NCI-H2081 (cell line): ENCODE data around the gene THSD7A.

Experiments
- DNase-seq, 2 experiments: peaks; one replicate each; lab custom pipeline; 2025; lab: John Stamatoyannopoulos, UW

The THSD7A gene, protein sequence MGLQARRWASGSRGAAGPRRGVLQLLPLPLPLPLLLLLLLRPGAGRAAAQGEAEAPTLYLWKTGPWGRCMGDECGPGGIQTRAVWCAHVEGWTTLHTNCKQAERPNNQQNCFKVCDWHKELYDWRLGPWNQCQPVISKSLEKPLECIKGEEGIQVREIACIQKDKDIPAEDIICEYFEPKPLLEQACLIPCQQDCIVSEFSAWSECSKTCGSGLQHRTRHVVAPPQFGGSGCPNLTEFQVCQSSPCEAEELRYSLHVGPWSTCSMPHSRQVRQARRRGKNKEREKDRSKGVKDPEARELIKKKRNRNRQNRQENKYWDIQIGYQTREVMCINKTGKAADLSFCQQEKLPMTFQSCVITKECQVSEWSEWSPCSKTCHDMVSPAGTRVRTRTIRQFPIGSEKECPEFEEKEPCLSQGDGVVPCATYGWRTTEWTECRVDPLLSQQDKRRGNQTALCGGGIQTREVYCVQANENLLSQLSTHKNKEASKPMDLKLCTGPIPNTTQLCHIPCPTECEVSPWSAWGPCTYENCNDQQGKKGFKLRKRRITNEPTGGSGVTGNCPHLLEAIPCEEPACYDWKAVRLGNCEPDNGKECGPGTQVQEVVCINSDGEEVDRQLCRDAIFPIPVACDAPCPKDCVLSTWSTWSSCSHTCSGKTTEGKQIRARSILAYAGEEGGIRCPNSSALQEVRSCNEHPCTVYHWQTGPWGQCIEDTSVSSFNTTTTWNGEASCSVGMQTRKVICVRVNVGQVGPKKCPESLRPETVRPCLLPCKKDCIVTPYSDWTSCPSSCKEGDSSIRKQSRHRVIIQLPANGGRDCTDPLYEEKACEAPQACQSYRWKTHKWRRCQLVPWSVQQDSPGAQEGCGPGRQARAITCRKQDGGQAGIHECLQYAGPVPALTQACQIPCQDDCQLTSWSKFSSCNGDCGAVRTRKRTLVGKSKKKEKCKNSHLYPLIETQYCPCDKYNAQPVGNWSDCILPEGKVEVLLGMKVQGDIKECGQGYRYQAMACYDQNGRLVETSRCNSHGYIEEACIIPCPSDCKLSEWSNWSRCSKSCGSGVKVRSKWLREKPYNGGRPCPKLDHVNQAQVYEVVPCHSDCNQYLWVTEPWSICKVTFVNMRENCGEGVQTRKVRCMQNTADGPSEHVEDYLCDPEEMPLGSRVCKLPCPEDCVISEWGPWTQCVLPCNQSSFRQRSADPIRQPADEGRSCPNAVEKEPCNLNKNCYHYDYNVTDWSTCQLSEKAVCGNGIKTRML (N-terminal part only)

DNA sequence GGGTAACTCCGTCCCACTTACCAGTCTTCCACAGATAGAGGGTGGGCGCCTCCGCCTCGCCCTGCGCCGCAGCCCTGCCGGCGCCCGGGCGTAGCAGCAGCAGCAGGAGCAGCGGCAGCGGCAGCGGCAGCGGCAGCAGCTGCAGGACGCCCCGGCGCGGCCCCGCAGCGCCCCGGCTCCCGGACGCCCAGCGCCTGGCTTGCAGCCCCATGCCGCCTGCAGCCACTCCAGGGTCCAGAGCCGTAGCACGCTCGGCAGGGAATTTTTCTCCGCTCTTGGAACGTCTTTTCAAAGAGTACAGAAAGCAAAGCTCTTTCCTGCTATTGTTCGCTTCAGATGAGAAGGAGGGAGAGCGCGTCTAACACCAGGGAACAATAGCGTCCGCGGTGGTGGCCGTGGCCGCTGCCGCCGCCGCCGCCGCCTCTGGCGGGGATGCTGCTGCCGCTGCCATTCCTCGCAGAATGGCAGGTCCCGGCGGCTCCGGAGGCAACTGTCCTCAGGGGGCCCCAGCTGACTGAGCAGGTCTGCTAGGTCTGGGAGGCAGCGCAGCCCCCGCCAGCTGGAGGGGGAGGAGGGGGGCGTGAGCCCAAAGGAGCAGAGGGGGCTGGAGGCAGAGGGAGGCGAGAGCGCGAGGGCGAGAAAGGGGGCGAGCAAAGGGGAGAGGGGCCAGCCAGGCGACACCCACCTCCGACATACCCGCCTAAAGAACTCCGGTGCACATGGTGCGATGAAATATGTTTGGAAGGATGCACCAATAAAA lies at the start of gene THSD7A:
THSD7A (minus strand) TSS at position 463 of the 760 bp plus-strand sequence; CDS start at position 211, 252 bp downstream.
- DNase-seq = peak; percentile 7 to 9

DNA sequence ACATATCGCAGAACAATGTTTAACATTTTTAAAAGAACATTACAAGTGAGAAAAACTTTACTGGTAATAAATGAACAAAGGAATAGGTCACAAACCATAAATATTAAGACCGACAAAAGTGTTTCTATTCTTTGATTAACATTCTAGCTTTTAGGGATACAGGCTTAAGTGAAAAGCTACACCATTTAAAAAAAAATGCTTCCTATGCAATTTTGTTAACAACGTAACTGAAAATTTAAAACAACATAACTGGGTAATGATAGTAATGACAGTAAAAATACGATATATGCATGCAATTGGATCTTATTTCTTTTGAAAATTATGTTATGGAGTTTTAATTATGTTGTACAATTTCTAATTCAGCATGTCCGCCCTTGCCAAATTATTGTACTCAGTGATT lies 49.7 kb upstream of the THSD7A start:
- no peak for DNase-seq

DNA sequence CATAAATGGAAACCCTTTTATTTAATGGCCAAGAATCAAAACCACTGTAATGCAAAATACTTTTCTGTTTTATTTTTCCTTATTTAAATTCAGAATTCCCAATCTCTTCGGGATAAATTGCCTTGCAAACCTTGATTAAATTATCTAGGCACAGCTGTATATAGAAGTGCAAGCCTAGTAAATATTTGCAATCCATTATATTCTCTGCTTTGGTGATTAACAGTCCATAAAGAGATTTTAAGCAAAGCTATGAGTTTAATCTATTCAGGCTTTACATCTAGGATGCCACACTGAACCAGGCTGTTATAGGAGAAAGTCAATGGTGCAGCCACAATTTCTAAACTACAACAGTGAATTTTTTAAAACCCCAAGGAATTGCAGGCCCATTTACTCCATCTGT lies 43.6 kb upstream of the THSD7A start:
- DNase-seq = no peak

DNA sequence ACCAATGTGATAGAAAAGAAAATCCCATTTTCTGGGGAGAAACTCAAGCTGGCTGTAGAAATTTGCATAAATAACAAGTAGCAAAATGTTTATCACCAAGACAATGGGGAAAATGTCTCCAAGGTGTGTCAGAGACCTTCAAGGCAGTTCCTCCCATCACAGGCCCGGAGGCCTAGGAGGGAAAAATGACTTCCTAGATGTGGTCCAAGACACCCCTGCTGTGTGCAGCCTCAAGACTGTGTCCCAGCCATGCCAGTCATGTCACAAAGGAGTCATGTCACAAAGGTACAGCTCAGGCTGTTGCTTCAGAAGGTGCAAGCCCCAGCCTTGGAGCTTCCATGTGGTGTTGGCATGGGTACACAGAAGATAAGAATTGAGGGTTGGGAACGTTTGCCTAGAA lies 33.7 kb upstream of the THSD7A start:
- no peak for DNase-seq

DNA sequence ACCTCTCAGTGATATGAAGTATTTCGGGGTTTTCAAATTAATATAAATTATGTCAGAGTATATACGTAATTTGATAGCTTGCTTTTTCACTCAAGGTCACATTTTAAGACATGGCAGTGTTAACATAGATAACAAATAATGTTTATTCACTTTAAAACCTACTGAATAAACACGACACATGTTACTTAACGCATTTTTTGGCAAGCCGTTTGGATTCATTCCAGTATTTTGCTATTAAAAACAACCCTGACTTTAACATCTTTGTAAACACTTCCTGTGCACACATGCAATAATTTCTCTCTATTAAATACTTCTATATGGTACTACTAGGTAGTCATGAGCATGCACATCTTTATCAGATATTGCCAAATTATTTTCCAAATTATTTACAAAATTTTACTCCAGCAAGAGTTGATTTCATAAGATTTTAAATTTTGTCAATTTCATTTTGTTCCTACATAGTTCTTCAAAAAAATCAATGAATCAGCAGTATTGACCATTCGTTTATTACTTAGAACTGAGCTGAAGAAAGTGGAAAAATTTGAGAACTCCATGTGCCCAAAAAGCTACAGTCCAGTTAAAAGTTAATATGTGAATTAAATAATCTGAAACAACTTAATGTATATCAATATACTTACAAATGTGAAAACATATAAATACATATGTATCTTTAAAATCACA lies 26.8 kb upstream of the THSD7A start:
- peak in 1 of 2 experiments; percentile 40 for DNase-seq

DNA sequence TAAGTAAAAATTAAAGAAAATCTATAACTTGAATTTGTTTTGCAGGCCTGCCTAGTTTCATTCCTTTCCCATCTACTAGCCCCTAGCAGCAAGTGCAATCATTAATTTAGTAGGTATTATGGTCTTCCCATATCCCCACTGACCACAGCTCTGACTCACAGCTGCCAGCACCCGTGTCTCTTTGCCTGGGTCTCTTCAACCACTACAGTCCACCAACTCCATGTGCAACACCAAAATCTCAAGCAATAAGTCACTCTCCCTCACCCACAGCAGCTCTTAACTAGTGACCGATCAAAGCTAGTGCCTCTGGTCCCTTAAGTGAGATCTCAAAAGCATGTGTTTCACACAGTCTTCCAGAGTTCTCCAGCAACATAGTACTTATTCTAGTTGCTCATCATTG lies 26.0 kb upstream of the THSD7A start:
- no peak for DNase-seq

DNA sequence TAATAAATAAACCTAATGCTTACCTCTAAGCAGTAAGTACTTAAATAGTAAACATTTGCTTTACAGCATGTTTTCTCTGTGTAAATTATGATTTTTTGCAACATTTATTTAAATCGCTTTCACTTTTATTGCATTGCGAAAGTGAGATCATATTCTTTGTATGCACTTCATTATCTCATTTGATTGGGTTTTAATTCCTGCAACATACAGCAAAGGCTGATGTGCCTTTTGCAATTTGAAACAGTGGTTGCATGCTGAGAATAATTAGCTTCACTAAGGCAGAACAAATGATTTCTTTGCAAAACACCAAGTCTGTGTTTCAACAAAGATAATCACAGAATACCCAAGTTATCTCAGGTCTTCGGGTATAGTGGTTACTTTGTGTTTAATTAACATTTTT lies 16.3 kb upstream of the THSD7A start:
- DNase-seq = no peak

DNA sequence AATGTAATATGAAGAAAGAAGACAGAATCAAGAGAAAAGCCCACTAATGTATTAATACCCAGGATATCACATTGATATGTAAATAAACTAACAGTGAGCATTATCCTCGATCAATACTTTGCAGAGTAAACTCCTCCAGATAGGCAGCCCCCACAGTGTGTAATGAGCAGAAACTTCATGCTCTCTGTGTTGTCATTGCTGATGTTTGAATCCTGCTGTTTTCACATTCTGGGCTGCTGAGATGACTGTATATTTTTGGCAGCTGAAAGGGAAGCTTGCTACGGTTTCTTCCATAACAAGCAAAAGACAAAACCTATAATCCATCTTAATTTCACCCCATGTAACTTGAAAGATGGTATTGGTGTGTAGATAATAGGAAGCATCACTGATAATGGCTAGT lies 15.3 kb upstream of the THSD7A start:
- DNase-seq = no peak

DNA sequence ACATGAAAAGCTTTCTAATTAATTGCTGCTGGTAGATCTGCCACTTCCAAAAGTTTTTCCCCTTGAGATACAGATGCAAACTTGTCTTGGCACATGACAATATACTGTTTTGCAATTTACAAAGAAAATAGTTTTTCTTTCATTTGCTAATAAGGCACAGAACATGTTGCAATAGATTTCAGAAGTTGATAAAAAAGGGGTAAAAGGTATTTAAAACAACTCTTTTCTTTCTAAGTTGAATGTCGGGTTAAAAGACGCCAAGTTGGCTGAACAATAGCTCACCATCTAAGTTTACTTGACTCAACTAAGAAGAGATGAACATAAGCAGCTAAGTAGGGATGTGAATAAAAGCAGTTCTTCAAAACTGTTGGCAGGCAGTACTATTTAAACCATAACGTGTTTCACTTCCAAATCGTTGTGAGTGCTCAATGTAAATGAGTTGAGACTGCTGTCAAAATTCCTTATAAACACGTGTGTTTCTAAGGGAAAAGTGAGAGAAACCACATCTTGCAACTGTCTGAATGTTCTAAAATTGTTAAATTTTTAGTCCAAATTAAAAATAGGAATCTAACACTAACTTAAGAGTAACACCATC lies 14.5 kb upstream of the THSD7A start:
- no peak for DNase-seq

DNA sequence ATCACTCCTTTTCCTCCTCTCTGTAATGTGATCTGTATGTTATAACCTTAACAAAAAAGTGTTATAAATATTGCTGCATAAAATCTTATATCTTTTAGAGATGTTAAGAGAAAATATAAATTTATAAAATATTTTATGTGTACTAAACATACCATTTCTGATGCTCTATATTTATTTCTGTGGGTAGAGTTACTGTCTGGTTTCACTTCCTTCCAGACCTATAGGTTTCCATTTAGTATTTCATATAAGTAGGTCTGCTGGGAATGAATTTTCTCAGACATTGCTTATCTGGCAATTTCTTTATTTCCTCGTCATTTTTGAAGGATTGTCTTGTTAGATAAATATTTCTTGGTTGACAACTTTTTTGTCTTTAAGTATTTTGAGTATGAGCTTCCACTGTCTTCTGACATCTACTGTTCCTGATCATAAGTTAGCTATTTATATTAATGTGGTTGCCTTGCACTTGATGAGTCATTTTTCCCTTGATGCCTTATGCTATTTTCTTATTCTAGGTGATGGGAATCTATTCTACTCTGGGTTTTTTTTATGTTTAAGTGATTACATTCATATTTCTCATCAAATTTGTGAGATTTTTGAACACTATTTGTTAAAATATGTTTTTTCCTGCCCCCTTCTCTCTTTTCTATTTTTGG lies 11.2 kb upstream of the THSD7A start:
- DNase-seq = no peak

DNA sequence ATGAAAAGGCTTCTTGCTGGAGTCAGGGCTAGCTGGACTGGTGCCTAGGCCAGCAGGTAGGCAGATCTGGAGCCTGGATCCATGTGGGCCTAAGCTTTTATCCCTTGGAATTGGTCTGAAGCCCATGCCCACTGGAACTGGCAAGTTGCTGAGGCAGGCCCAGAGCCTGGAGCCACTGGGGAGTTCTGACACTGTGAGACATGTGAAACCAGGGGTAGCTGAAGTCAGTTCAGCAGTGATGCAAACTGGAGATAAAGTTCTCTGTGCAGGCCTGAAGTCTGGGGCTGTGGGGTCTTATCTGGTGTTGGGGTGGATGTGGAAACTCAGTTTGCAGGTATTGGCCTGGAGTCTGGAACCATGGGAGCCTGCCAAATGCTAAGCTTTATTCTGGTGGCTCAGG lies 9.7 kb upstream of the THSD7A start:
- no peak for DNase-seq

DNA sequence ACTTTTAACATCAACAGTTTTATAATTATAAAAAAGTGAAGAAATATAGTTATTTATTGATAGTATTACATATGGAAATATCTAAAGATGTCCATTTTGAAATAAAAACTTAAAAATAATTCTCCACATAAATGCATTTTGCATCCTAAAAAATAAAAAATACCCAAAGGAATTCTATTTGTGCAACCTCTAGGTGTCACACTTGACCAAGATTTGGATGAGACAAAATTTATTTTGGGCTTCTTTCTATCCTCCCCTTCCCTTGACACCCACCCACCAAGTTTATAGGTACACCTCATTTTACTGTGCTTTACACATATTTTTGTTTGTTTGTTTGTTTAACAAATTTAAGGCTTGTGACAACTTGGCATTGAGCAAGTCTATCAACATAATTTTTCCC lies 3.3 kb upstream of the THSD7A start:
- no peak for DNase-seq

DNA sequence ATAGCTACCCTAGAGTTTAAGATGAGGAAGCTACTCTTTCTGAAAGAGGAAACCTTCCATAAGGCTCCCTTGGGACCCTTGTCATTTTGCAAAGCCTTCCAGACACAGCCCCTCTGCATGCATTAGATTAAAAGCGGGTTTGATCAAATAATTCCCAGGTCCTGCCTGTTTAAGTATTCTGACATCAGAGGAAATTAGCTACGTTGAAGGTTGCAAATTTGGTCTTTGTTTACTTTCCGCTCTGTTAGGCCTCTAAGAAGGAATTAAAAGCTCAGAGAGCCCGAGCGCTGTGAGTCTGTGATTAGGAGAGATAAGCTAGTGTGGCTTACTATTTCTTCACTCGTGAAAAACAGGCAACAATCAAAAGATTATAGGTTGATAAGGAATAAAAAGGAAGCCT lies 1.4 kb upstream of the THSD7A start:
- peak in 1 of 2 experiments; percentile 16 for DNase-seq

DNA sequence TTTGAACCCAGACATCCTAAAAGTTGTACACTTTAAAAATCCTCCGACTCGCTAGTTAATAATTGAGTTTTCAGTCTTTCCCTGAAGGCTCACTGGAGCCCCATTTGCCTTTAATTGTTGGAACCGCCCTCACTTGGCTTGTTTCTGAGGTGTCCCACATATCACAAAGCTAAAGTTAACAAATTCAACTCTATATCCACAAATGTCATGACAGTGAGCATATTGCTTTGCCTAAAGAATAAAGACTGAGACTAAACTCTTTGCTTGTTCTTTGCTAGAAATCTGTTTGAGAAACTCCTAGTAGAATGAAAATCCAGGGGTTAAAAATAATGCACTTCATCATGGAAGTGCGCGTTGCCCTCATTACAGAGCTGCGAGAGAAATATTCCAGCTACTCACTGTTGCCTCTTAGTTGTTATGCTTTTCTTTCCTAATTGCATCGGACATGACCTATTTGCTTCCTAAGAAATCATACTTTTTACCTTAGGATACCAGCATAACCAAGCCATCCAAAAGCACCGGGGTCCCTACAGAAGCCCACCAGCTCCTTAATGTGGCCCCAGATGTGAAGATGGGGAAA lies 752 bp downstream of the THSD7A start:
- DNase-seq = no peak

DNA sequence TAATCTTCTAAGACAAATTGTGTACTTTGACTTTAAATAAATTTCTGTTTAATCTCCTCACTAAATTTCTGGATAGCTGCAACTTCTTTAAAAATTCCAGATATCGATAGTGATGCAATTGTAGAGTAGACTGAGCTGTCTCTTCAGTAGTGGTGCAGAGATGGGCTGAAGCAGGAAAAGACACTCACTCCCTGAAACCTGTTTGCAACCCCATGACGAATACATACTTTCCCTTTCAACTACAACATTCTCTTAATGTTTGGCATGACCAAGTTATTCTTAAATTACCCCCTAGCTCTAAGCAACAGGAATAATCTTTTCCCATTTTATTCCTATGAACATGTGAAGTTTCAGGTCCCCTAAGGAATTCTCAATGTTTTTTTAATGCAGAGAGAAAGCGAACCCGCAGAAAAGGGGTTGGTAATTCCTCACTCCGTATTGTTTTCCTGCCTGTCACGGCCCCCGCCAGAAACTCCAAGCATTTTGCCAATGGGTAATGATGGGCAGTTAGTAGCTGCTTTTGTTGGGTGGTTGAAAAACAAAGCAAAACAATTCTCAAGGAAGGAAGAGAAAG lies 1.3 kb downstream of the THSD7A start:
- no peak for DNase-seq

DNA sequence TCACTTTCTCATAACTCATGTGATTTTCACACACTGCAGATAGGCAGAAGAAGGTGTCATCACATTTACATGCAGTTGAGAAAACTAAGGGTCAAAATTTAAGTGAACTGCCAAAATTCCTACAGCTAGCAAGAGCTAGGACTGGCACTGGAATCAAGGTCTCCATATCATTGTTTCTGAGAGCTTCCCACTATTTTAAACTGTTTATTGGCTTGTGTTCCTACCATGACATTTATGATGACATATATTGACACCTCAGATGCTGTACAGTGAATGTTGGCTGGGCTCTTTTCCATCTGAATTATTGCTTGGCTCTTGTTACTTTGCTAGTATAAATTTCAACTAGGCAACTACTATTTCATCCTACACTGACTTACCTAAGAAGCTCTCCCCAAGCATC lies 2.0 kb downstream of the THSD7A start:
- DNase-seq = no peak

DNA sequence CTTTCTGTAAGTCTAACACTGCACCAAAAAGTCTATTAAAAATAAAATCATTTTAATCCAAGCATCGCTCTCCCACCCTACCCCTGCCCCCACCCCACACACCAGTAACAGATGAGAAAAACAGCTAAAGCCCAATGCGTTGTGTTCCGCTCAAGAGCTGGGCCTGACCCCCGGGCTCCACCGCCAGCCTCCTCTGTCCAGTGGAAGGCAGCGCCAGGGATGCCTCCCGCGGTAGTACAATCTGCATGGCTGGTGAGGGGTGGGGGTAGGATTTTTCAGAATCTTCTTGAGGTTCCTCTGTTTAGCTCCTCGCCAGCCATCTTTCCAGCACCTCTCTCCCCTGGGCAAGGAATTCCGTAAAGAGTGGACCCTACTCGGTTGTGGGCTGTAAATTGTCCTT lies 12.1 kb downstream of the THSD7A start:
- no peak for DNase-seq

DNA sequence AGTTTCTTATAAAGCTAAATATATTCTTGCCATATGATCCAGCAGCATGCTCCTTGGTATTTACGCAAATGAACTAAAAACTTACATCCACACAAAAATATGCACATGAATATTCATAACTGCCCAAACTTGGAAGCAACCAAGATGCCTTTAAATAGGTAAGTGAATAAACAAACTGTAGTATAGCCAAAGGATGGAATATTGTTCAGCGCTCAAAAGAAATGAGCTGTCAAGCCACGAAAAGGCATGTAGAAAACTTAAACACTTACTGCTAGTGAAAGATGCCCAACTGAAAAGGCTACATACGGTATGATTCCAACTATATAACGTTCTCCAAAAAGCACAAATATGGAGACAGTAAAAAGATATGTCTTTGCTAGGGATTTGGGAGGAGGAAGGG lies 12.7 kb downstream of the THSD7A start:
- no peak for DNase-seq

DNA sequence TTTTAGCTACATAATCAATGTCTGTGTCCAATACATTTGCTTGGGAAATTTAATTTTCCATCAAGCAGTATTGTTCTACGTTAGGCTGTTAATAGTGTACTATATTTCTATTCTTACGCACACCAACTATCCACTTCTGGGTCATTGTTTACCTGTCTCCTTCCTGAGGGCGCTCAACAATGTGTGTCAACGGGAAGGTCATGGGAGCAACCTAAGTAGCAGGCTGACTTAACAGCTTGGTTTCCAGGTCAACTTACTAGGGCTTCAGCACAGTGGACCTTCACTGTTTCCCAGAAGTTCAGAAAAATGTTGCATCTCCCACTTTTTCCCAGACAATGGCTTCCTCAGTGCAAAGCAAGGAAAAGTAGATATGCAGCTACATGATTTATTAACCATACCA lies 13.7 kb downstream of the THSD7A start:
- no peak for DNase-seq
